ENCODE results near the gene FUT3. TPM values are rescaled to one million over a fixed set of nuclear protein-coding genes. Genes with fewer than 3 reads are reported as not detected.

The FUT3 gene
- total and polyA plus RNA-seq, 9 of the 15 experiments (the other 6 are each of a cell fraction or from before 2014, with no cell fraction given): 0.09 TPM; not detected in 8

- 42% methylated on average over 6 of the region's 6 CpGs for WGBS (ENCODE audit: insufficient coverage, low coverage, missing lambda C conversion rate)
- TF ChIP-seq TAL1 (IDR thresholded peaks at IDR 0.05): no peak
- 0 out of 2 replicates have a peak, but pooled peaks have one; percentile 25 for TF ChIP-seq ZBTB40 (IDR thresholded peaks at IDR 0.05)
- no peak for TF ChIP-seq ZBTB40 (CRISPR knock-in tag; IDR thresholded peaks at IDR 0.05)
Measured at GRCh38 chr19:5832527-5833216, 18.6 kb downstream of the FUT3 start.

More at GRCh38 chr19:5832527-5833216, 18.6 kb downstream of the FUT3 start:
- intact Hi-C loops (cut with micrococcal nuclease) (no loop called here), in situ Hi-C loops (cut with MboI) (no loop called here)
- BruUV-seq (replicated peaks): no TSS peak
- no peaks in the 10 kb centered on the region for H3K9me1 ChIP-seq (ENCODE audit: control insufficient read depth, insufficient read depth, low read length)
- no peak overlapping the region for H3K27ac ChIP-seq (ENCODE audit: extremely low read depth, low read depth, low read length)
- peaks cover 13 to 25% of the 10 kb centered on the region in 2 experiments for H3K27me3 ChIP-seq (ENCODE audit: control insufficient read depth in 2 of 2, insufficient read depth in 2 of 2, low read length in 2 of 2)
- no peaks in the 10 kb centered on the region for H3K9me3 ChIP-seq (replicated peaks; ENCODE audit: control insufficient read depth, insufficient read depth, low read depth, low read length)
- no peaks in the 10 kb centered on the region for H4K20me1 ChIP-seq (replicated peaks; ENCODE audit: control insufficient read depth, insufficient read depth, low read length)
- H3K4me1 ChIP-seq (replicated peaks in 1 of 2; ENCODE audit: control insufficient read depth in 2 of 2, insufficient read depth in 2 of 2, low read length in 2 of 2): peaks cover 0 to 36% of the 10 kb centered on the region in 2 experiments; a peak in 4 of 5 replicates
- ChIA-PET CTCF (ENCODE audit: low intra/inter-chr PET ratio) (no interaction called here), POLR2A (interaction anchor here (0.6 kb wide), 1 partner anchor 9 kb away, joined by 3 read pairs; no protein-coding TSS in a partner anchor)
- H3K79me2 ChIP-seq (ENCODE audit: control insufficient read depth, insufficient read depth, low read length): peaks cover 4% of the 10 kb centered on the region; the same call in 1 of the 3 replicates
- peak overlapping the region in 1 of 2 experiments; percentile 60; a peak in 1 of 4 replicates for H3K9ac ChIP-seq (ENCODE audit: insufficient read depth in 1 of 2, low read depth in 2 of 2, low read length in 2 of 2)
- ATAC-seq: no peak
- H3K36me3 ChIP-seq (ENCODE audit: control insufficient read depth, insufficient read depth, low read length): no peaks in the 10 kb centered on the region
- no peak overlapping the region for H3K4me2 ChIP-seq (ENCODE audit: insufficient read depth, low read length)
- no peak overlapping the region for H2AFZ ChIP-seq (ENCODE audit: low read depth, low read length)
- FAIRE-seq: no peak
- DNase-seq (ENCODE audit: extremely low read depth in 1 of 4, low spot score in 3 of 4): no peak
- no peak overlapping the region for H3K4me3 ChIP-seq

Measured in K562 (cell line).